Right lobe of liver (tissue), 6 donors: ENCODE measurements around the gene KATNA1. TPM values are rescaled to one million over a fixed set of nuclear protein-coding genes. Genes with fewer than 3 reads are reported as not detected.
A peak's percentile ranks its signal among the peaks of the same experiment; 100 is the strongest.

ENCODE experiments used
- ATAC-seq, 4 donors: fragments of 200-7000 bp; cut with Tn5 transposase; one replicate each; pipeline ENCODE4 v1.9.1; 2020; ENCODE audit warnings: mild to moderate bottlenecking in 4 of 4, moderate library complexity in 4 of 4
- DNase-seq, 3 donors: peaks; one replicate each; pipeline ENCODE4 v3.0.0-alpha.2; 2020
- H3K27ac ChIP-seq, 3 donors: fragments of 200-600 bp; one replicate each; pipeline ENCODE4 v1.8.0; 2022
- H3K27me3 ChIP-seq, 2 donors: fragments of 200-600 bp; one replicate each; pipeline ENCODE4 v1.8.0; 2022
- H3K36me3 ChIP-seq, 4 donors: fragments of 200-600 bp; sonication (generic) in 1 of 4; one replicate each; pipeline versions ENCODE4 v1.5.1 to v1.8.0; 2017 to 2022; ENCODE audit warnings: control low read depth in 1 of 4
- H3K4me1 ChIP-seq, 4 donors: fragments of 200-600 bp; sonication (generic) in 1 of 4; one replicate each; pipeline versions ENCODE4 v1.5.1 to v1.8.0; 2017 to 2022; ENCODE audit warnings: control low read depth in 1 of 4
- H3K4me3 ChIP-seq, 3 donors: fragments of 200-600 bp; one replicate each; pipeline ENCODE4 v1.8.0; 2022
- H3K9me3 ChIP-seq, 4 donors: fragments of 200-600 bp; sonication (generic) in 1 of 4; one replicate each; pipeline versions ENCODE4 v1.5.1 to v1.8.0; 2017 to 2022; ENCODE audit warnings: control low read depth in 1 of 4
- CTCF ChIP-seq, 4 donors: fragments of 200-600 bp in 3 of 4; fragments of 450-650 bp in 1 of 4; IDR thresholded peaks; one replicate each; pipeline versions ENCODE4 v1.5.1 to v1.8.0; 2016 to 2022; ENCODE audit warnings: antibody characterized with exemption in 4 of 4, mild to moderate bottlenecking in 2 of 4
- POLR2A ChIP-seq: fragments of 450-650 bp; IDR thresholded peaks from one replicate; pipeline ENCODE4 v1.6.1; 2017; ENCODE audit warnings: antibody characterized with exemption, mild to moderate bottlenecking
- WGBS: methylation state at CpG from one replicate; pipeline ENCODE4 v1.1.6; 2018; ENCODE audit warnings: low coverage, low lambda C conversion rate; ENCODE audit not compliant: insufficient coverage; ENCODE audit errors: missing lambda C conversion rate; 5-methylcytosine and 5-hydroxymethylcytosine counted together
- intact Hi-C, 2 donors: fragments of 100-400 bp; cut with DNase I; formaldehyde crosslinking; loops; one replicate each; pipeline versions ENCODE4 v1.11.2 to v1.14.1; 2022
- total RNA-seq, 6 experiments: library from RNA; depleted of rRNA in 2 of 6; stranded (reverse); fragments of >200 nt in 2 of 6; fragmentation: NEBNext Ultra II Directional in 3 of 6; extraction: Animal tissue kit (Norgen Biotek cat#: 25700) in 3 of 6; gene quantifications; one replicate each; pipeline versions ENCODE4 v1.1.0 to v1.2.4, GENCODE V29; 2016 to 2023
- donor health status: DM: no; HTN: yes; CAD: no.
- donor health status: DM: no; HTN: no; CAD: no.
- donor health status: DM: no; HTN: no; CAD: no.
- donor health status: DM: no; HTN: yes; CAD: no.
- donor health status: DM: no; HTN: yes; CAD: no.

KATNA1 gene
- total RNA-seq, 6 experiments from 2014 or later, result 3.5 to 6.9 (median 5.7) TPM

- Histone ChIP-seq H3K27me3 (no peaks in the 10 kb centered on the region), H3K36me3 (no peaks in the 10 kb centered on the region), H3K9me3 (no peaks in the 10 kb centered on the region), H3K4me3 (no peak overlapping the region), H3K4me1 (no peaks in the 10 kb centered on the region), H3K27ac (no peak overlapping the region)
- DNase-seq, result no peak
- ATAC-seq, result no peak
- TF ChIP-seq POLR2A, result no peak
- no peak for TF ChIP-seq CTCF (IDR thresholded peaks at IDR 0.05)
- intact Hi-C loops, result no loop called here
- WGBS, result 92% methylated on average over 2 of the region's 2 CpGs
Observed at GRCh38 chr6:149559389-149559788, 89.1 kb downstream of the KATNA1 start.

GRCh38 chr6:149558029-149558428 is 90.5 kb downstream of the KATNA1 start:
- DNase-seq (no peak), ATAC-seq (no peak)
- intact Hi-C loops, result no loop called here
- H3K4me3 ChIP-seq, result no peak overlapping the region
- no peak overlapping the region for H3K27ac ChIP-seq
- no peaks in the 10 kb centered on the region for H3K36me3 ChIP-seq
- no peak for TF ChIP-seq POLR2A
- TF ChIP-seq CTCF (IDR thresholded peaks at IDR 0.05), result no peak
- H3K27me3 ChIP-seq, result no peaks in the 10 kb centered on the region
- no peaks in the 10 kb centered on the region for H3K4me1 ChIP-seq
- no peaks in the 10 kb centered on the region for H3K9me3 ChIP-seq

- TF ChIP-seq POLR2A, result no peak
- no peaks in the 10 kb centered on the region for H3K9me3 ChIP-seq
- no peak overlapping the region for H3K27ac ChIP-seq
- intact Hi-C loops, result no loop called here
- H3K27me3 ChIP-seq, result no peaks in the 10 kb centered on the region
- no peak for ATAC-seq
- no peaks in the 10 kb centered on the region for H3K4me1 ChIP-seq
- DNase-seq, result no peak
- WGBS, result 40% methylated on average over 1 of the region's 5 CpGs
- H3K36me3 ChIP-seq, result no peaks in the 10 kb centered on the region
- no peak overlapping the region for H3K4me3 ChIP-seq
Observed at GRCh38 chr6:149551920-149552319, 96.6 kb downstream of the KATNA1 start.

GRCh38 chr6:149545754-149546471 is 102.6 kb downstream of the KATNA1 start, which contains the start of gene PPIL4:
Gene PPIL4 (minus strand): TSS chr6:149546043. CDS start chr6:149546005, 38 bp downstream.
- intact Hi-C loops, result no loop called here
- peaks cover 0 to 23% (median 6%) of the 10 kb centered on the region in 4 donors for H3K4me1 ChIP-seq
- DNase-seq (peak; percentile 96 to 97 (median 97)), ATAC-seq (peak; percentile 97 to 99 (median 98))
- no peaks in the 10 kb centered on the region for H3K27me3 ChIP-seq
- TF ChIP-seq CTCF (IDR thresholded peaks at IDR 0.05) (peak; percentile 76 to 88 (median 80)), POLR2A (peak; percentile 80)
- peak within 1 kb of the TSS; percentile 84 to 97 (median 90) for H3K27ac ChIP-seq
- WGBS, result under 1% methylated on average over 22 of the region's 71 CpGs
- H3K4me3 ChIP-seq, result peak within 1 kb of the TSS; percentile 80 to 91 (median 85)
- H3K9me3 ChIP-seq, result no peaks in the 10 kb centered on the region
- peaks cover 0 to 2% (median 0%) of the 10 kb centered on the region in 4 donors for H3K36me3 ChIP-seq

GRCh38 chr6:149545258-149545753 is 103.2 kb downstream of the KATNA1 start:
- Histone ChIP-seq H3K4me1 (peaks cover 0 to 23% (median 6%) of the 10 kb centered on the region in 4 donors), H3K36me3 (peaks cover 0 to 8% (median 3%) of the 10 kb centered on the region in 4 donors), H3K27ac (peak overlapping the region; percentile 84 to 97 (median 90)), H3K9me3 (no peaks in the 10 kb centered on the region), H3K4me3 (peak overlapping the region; percentile 80 to 91 (median 85)), H3K27me3 (no peaks in the 10 kb centered on the region)
- 0% methylated on average over 16 of the region's 16 CpGs for WGBS
- intact Hi-C loops, result no loop called here
- peak; percentile 17 to 45 (median 32) for ATAC-seq
- DNase-seq, result peak in 2 of 3 donors; percentile 31 to 54
- TF ChIP-seq POLR2A, result no peak
- TF ChIP-seq CTCF (IDR thresholded peaks at IDR 0.05), result no peak
